PC-3 (cell line): ENCODE measurements around the gene GALNT14. TPM values are rescaled to one million over a fixed set of nuclear protein-coding genes. Genes with fewer than 3 reads are reported as not detected.

Experiments used
- ATAC-seq: fragments of 200-7000 bp; cut with Tn5 transposase; 2 replicates; pipeline ENCODE4 v1.9.1; 2020; ENCODE audit warnings: mild to moderate bottlenecking, moderate library complexity
- BruUV-seq: library from RNA; stranded (reverse); fragments of 400-500 nt; replicated peaks from 2 replicates; lab custom pipeline; 2021; lab: Mats Ljungman, UMichigan
- CTCF ChIA-PET: fragments of 300-600 bp; sonication (Branson Sonifier 250); formaldehyde crosslinking; loops from one replicate; lab custom pipeline; 2022; ENCODE audit warnings: antibody characterized with exemption; lab: Charles Lee
- POLR2A ChIA-PET: fragments of 300-600 bp; sonication (Branson Sonifier 250); formaldehyde crosslinking; loops from one replicate; lab custom pipeline; 2022; ENCODE audit warnings: antibody characterized with exemption; ENCODE audit not compliant: unreplicated experiment; lab: Charles Lee
- DNase-seq: peaks from one replicate; pipeline ENCODE4 v3.0.0-alpha.2; 2015
- H2AFZ ChIP-seq: fragments of 300-600 bp; sonication (generic); 2 replicates; pipeline ENCODE4 v1.6.0; 2016; ENCODE audit warnings: antibody characterized with exemption, low read length
- H3F3A ChIP-seq: fragments of 300-600 bp; sonication (generic); one replicate; pipeline ENCODE4 v1.6.0; 2017; ENCODE audit warnings: antibody characterized with exemption, low read length, control low read depth, mild to moderate bottlenecking; ENCODE audit not compliant: unreplicated experiment
- H3K27ac ChIP-seq: fragments of 300-600 bp; sonication (generic); 2 replicates; pipeline ENCODE4 v1.5.1; 2016; ENCODE audit warnings: mild to moderate bottlenecking, low read length
- H3K27me3 ChIP-seq: fragments of 300-600 bp; sonication (generic); 2 replicates; pipeline ENCODE4 v1.6.1; 2016; ENCODE audit warnings: low read length, mixed read lengths
- H3K36me3 ChIP-seq: fragments of 300-600 bp; sonication (generic); 2 replicates; pipeline ENCODE4 v1.6.1; 2016; ENCODE audit warnings: low read depth, mixed run types, low read length, mixed read lengths
- H3K4me1 ChIP-seq: fragments of 300-600 bp; sonication (generic); 2 replicates; pipeline ENCODE4 v1.5.1; 2016; ENCODE audit warnings: low read length; ENCODE audit not compliant: insufficient read depth
- H3K4me2 ChIP-seq: fragments of 300-600 bp; sonication (generic); 2 replicates; pipeline ENCODE4 v1.6.0; 2016; ENCODE audit warnings: low read length
- H3K4me3 ChIP-seq: fragments of 300-600 bp; sonication (generic); 2 replicates; pipeline ENCODE4 v1.5.1; 2016; ENCODE audit warnings: mild to moderate bottlenecking, low read length, mixed read lengths
- H3K79me2 ChIP-seq: fragments of 300-600 bp; sonication (generic); 2 replicates; pipeline ENCODE4 v1.6.1; 2017; ENCODE audit warnings: low read length, mixed read lengths
- H3K9ac ChIP-seq: fragments of 300-600 bp; sonication (generic); 2 replicates; pipeline ENCODE4 v1.6.0; 2016; ENCODE audit warnings: mild to moderate bottlenecking, low read length
- H3K9me2 ChIP-seq: fragments of 300-600 bp; sonication (generic); replicated peaks from 2 replicates; pipeline ENCODE4 v1.6.1; 2016; ENCODE audit warnings: mixed run types, low read length, mixed read lengths
- H3K9me3 ChIP-seq: fragments of 300-600 bp; sonication (generic); 2 replicates; pipeline ENCODE4 v1.6.1; 2016; ENCODE audit warnings: low read length, mixed read lengths
- H4K20me1 ChIP-seq: fragments of 300-600 bp; sonication (generic); 2 replicates; pipeline ENCODE4 v1.6.1; 2016; ENCODE audit warnings: low read length, mixed read lengths
- EZH2 ChIP-seq: fragments of 300-600 bp; sonication (generic); IDR thresholded peaks from one replicate; pipeline ENCODE4 v1.6.1; 2017; ENCODE audit warnings: antibody characterized with exemption, mild to moderate bottlenecking, low read length; ENCODE audit not compliant: unreplicated experiment
- EZH2phosphoT487 ChIP-seq: fragments of 300-600 bp; sonication (generic); IDR thresholded peaks from 2 replicates; pipeline ENCODE4 v1.6.1; 2018; ENCODE audit warnings: mild to moderate bottlenecking, antibody characterized with exemption, low read length, borderline replicate concordance
- intact Hi-C: fragments of 100-400 bp; cut with micrococcal nuclease; formaldehyde crosslinking; loops from 2 replicates; pipeline ENCODE4 v1.9.0; 2023
- total RNA-seq: library from RNA; depleted of rRNA; stranded (reverse); fragments of >200 nt; gene quantifications from 2 replicates; pipeline ENCODE4 v1.2.3, GENCODE V29; 2014
- TF ChIP-seq, protein P1 (sequence below): fragments of 300-600 bp; sonication (generic); conservative IDR thresholded peaks from 2 replicates; pipeline ENCODE4 v1.5.1; 2017; ENCODE audit warnings: antibody characterized with exemption, low read depth, mild to moderate bottlenecking, low read length

The GALNT14 gene
- total RNA-seq, 1 experiment from 2014 or later = 10.2 TPM

DNA sequence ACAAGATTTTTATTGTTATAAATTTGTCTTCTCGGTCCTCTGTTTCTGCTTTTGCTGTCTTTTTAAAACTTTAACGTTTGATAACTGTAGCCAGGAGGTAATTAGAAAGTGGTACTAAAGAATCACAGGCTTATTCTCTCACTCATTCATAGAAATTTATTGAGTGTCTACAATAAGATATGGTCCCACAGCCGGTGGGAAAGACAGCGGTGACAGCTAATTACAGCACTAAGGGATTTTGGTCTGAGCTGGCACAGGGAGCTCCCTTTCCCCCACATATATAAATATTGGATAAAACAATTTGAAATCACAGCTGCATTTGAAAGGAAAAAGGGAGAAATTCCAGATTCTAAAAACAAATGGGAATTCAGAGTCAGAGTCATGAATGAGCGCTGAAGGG is 237.9 kb downstream of the GALNT14 start:
- ChIA-PET POLR2A (no interaction called here), CTCF (no interaction called here)
- intact Hi-C loops = no loop called here
- Histone ChIP-seq H3K79me2 (no peaks in the 10 kb centered on the region), H3K9ac (no peak overlapping the region), H3F3A (no peaks in the 10 kb centered on the region), H2AFZ (no peak overlapping the region), H4K20me1 (no peaks in the 10 kb centered on the region), H3K4me1 (no peaks in the 10 kb centered on the region), H3K4me3 (no peak overlapping the region), H3K9me2 (no peaks in the 10 kb centered on the region), H3K4me2 (no peak overlapping the region), H3K36me3 (no peaks in the 10 kb centered on the region), H3K9me3 (no peaks in the 10 kb centered on the region), H3K27me3 (peaks cover 21% of the 10 kb centered on the region), H3K27ac (no peak overlapping the region)
- TF ChIP-seq EZH2 (no peak), EZH2phosphoT487 (no peak)
- TF ChIP-seq, protein P1, sequence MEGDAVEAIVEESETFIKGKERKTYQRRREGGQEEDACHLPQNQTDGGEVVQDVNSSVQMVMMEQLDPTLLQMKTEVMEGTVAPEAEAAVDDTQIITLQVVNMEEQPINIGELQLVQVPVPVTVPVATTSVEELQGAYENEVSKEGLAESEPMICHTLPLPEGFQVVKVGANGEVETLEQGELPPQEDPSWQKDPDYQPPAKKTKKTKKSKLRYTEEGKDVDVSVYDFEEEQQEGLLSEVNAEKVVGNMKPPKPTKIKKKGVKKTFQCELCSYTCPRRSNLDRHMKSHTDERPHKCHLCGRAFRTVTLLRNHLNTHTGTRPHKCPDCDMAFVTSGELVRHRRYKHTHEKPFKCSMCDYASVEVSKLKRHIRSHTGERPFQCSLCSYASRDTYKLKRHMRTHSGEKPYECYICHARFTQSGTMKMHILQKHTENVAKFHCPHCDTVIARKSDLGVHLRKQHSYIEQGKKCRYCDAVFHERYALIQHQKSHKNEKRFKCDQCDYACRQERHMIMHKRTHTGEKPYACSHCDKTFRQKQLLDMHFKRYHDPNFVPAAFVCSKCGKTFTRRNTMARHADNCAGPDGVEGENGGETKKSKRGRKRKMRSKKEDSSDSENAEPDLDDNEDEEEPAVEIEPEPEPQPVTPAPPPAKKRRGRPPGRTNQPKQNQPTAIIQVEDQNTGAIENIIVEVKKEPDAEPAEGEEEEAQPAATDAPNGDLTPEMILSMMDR = no peak
- ATAC-seq (no peak), DNase-seq (no peak)
- no TSS peak for BruUV-seq

DNA sequence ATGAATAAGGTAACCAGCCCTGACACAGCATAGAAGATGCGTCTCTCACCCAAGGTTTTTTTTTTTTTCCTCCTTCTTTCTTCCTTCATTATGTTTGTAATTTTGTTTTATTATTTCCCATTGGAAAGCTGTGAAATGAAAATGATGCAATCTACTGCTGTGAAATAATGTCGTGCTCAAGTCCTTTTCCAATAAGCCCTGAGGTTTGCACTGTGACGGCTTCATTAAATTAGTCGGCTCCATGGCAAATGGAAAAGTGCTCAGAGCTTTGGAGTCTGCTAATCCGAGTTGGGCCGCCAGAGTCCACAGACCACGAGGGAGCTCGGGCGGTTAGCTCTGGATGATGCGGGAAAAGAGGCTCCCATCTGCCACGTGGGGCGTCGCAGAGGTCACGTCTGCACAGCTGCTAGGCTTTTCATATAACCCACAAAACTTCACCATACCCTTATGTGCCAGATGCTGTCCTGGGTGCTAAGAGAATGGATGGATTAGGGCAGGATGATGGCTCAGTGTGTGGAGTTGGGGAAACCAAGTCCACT is 238.7 kb downstream of the GALNT14 start:
- no peak overlapping the region for H2AFZ ChIP-seq
- H3K9ac ChIP-seq = no peak overlapping the region
- no peak overlapping the region for H3K4me2 ChIP-seq
- no peak for ATAC-seq
- TF ChIP-seq, protein P1 = no peak
- no peak for TF ChIP-seq EZH2
- TF ChIP-seq EZH2phosphoT487 = no peak
- H3K27me3 ChIP-seq = peaks cover 21% of the 10 kb centered on the region
- H3F3A ChIP-seq = no peaks in the 10 kb centered on the region
- H3K9me3 ChIP-seq = no peaks in the 10 kb centered on the region
- no peak overlapping the region for H3K27ac ChIP-seq
- POLR2A ChIA-PET = no interaction called here
- CTCF ChIA-PET = no interaction called here
- H3K9me2 ChIP-seq = no peaks in the 10 kb centered on the region
- H4K20me1 ChIP-seq = no peaks in the 10 kb centered on the region
- intact Hi-C loops = no loop called here
- no TSS peak for BruUV-seq
- H3K4me3 ChIP-seq = no peak overlapping the region
- no peaks in the 10 kb centered on the region for H3K4me1 ChIP-seq
- H3K36me3 ChIP-seq = no peaks in the 10 kb centered on the region
- no peak for DNase-seq
- no peaks in the 10 kb centered on the region for H3K79me2 ChIP-seq

DNA sequence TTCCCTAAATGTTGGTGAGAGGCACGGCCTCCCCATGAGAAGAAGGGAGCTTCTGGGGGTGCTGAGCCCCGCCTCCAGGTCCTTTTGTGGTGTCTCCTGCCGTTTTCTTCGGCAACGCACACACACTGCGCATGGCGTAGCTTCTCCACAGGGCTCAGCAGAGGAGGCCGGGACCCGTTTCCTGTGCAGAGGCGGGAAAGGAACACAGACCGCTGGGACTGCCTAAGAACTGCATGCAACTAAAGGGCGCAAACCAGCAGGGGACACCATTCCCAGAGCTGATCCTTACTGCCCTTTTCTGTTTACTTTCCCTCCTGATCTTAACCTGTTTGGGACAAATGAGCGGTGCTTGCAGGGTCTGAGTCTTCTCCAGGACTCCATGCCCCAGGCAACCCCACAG is 240.7 kb downstream of the GALNT14 start:
- Histone ChIP-seq H3K4me1 (no peaks in the 10 kb centered on the region), H3F3A (no peaks in the 10 kb centered on the region), H3K27me3 (peaks cover 27% of the 10 kb centered on the region), H2AFZ (no peak overlapping the region), H3K9me2 (no peaks in the 10 kb centered on the region), H3K4me3 (no peak overlapping the region), H3K9ac (no peak overlapping the region), H3K4me2 (no peak overlapping the region), H3K27ac (no peak overlapping the region), H3K36me3 (no peaks in the 10 kb centered on the region), H3K9me3 (no peaks in the 10 kb centered on the region), H3K79me2 (no peaks in the 10 kb centered on the region), H4K20me1 (no peaks in the 10 kb centered on the region)
- BruUV-seq = no TSS peak
- DNase-seq = no peak
- TF ChIP-seq EZH2 = no peak
- TF ChIP-seq, protein P1 = no peak
- no peak for TF ChIP-seq EZH2phosphoT487
- CTCF ChIA-PET = no interaction called here
- POLR2A ChIA-PET = no interaction called here
- intact Hi-C loops = no loop called here
- ATAC-seq = no peak
